GM23338 (cell line): Measurements from ENCODE around the gene NOL3. TPM values are rescaled to one million over a fixed set of nuclear protein-coding genes. Genes with fewer than 3 reads are reported as not detected.

ENCODE experiments used
- ATAC-seq: fragments of 200-7000 bp; cut with Tn5 transposase; 3 replicates; pipeline ENCODE4 v1.9.1; 2020
- DNase-seq: peaks from one replicate; pipeline ENCODE4 v3.0.0-alpha.2; 2015; ENCODE audit warnings: low spot score
- H2AFZ ChIP-seq: fragments of 200-600 bp; sonication (generic); 2 replicates; pipeline ENCODE4 v1.8.0; 2016; ENCODE audit warnings: antibody characterized with exemption, mild to moderate bottlenecking, moderate library complexity
- H3F3A ChIP-seq: fragments of 200-600 bp; sonication (generic); replicated peaks from 2 replicates; pipeline ENCODE4 v1.8.0; 2017; ENCODE audit warnings: antibody characterized with exemption, mixed run types, low read depth
- H3K27ac ChIP-seq: fragments of 200-600 bp; sonication (generic); 2 replicates; pipeline ENCODE4 v1.6.1; 2016; ENCODE audit warnings: low read depth
- H3K27me3 ChIP-seq: fragments of 200-600 bp; sonication (generic); 2 replicates; pipeline ENCODE4 v1.8.0; 2016; ENCODE audit warnings: mild to moderate bottlenecking, mixed run types, moderate library complexity; ENCODE audit not compliant: insufficient read depth
- H3K36me3 ChIP-seq: fragments of 200-600 bp; sonication (generic); 2 replicates; pipeline ENCODE4 v1.8.0; 2016; ENCODE audit warnings: mild to moderate bottlenecking; ENCODE audit not compliant: insufficient read depth
- H3K4me1 ChIP-seq: fragments of 200-600 bp; sonication (generic); 2 replicates; pipeline ENCODE4 v1.8.0; 2016; ENCODE audit warnings: mild to moderate bottlenecking, moderate library complexity; ENCODE audit not compliant: insufficient read depth
- H3K4me2 ChIP-seq: fragments of 200-600 bp; sonication (generic); 2 replicates; pipeline ENCODE4 v1.7.1; 2017; ENCODE audit warnings: mixed run types
- H3K4me3 ChIP-seq: fragments of 200-600 bp; sonication (generic); 2 replicates; pipeline ENCODE4 v1.6.1; 2016; ENCODE audit warnings: mixed run types
- H3K79me2 ChIP-seq: fragments of 200-600 bp; sonication (generic); replicated peaks from 2 replicates; pipeline ENCODE4 v1.8.0; 2017; ENCODE audit warnings: mild to moderate bottlenecking; ENCODE audit not compliant: insufficient read depth
- H3K9me2 ChIP-seq: fragments of 200-600 bp; sonication (generic); 2 replicates; pipeline ENCODE4 v1.8.0; 2017; ENCODE audit not compliant: insufficient read depth
- H4K20me1 ChIP-seq: fragments of 200-600 bp; sonication (generic); replicated peaks from 2 replicates; pipeline ENCODE4 v1.8.0; 2017; ENCODE audit warnings: mild to moderate bottlenecking; ENCODE audit not compliant: insufficient read depth
- H3K27ac Mint-ChIP-seq: 2 replicates; pipeline ENCODE4 v1.8.0; 2020; ENCODE audit warnings: inconsistent platforms, mild to moderate bottlenecking, moderate library complexity, mixed read lengths
- H3K27me3 Mint-ChIP-seq: 3 replicates; pipeline ENCODE4 v1.8.0; 2022; ENCODE audit warnings: low read depth, mild to moderate bottlenecking, moderate library complexity, mixed read lengths, inconsistent platforms; ENCODE audit not compliant: insufficient read depth, poor library complexity
- H3K36me3 Mint-ChIP-seq: 3 replicates; pipeline ENCODE4 v1.8.0; 2021; ENCODE audit warnings: low read depth, mild to moderate bottlenecking, inconsistent platforms, moderate library complexity, mixed read lengths
- H3K4me1 Mint-ChIP-seq: 3 replicates; pipeline ENCODE4 v1.8.0; 2020; ENCODE audit warnings: mild to moderate bottlenecking, inconsistent platforms, mixed read lengths
- H3K4me3 Mint-ChIP-seq: 3 replicates; pipeline ENCODE4 v1.8.0; 2021; ENCODE audit warnings: moderate library complexity, mild to moderate bottlenecking, inconsistent platforms, mixed read lengths
- H3K9me3 Mint-ChIP-seq: 3 replicates; pipeline ENCODE4 v1.8.0; 2020; ENCODE audit warnings: moderate library complexity, mild to moderate bottlenecking, inconsistent platforms, mixed read lengths
- CREB1 ChIP-seq: fragments of 250-450 bp; sonication (Bioruptor Pico); IDR thresholded peaks from 2 replicates; pipeline ENCODE4 v1.5.0; 2020; ENCODE audit warnings: low read depth, mild to moderate bottlenecking, moderate library complexity
- CTCF ChIP-seq, 2 experiments: fragments of 200-600 bp in 1 of 2; sonication (generic) in 1 of 2; conservative IDR thresholded peaks; 2 replicates each; pipeline versions ENCODE4 v1.5.1 to v1.6.1; 2016 to 2017; ENCODE audit warnings: antibody characterized with exemption in 2 of 2, low read depth in 2 of 2, mild to moderate bottlenecking in 2 of 2, moderate library complexity in 1 of 2
- ETS1 ChIP-seq: IDR thresholded peaks from 2 replicates; pipeline ENCODE4 v1.6.1; 2016; ENCODE audit warnings: antibody characterized with exemption
- EZH2 ChIP-seq: fragments of 200-600 bp; sonication (generic); IDR thresholded peaks from one replicate; pipeline ENCODE4 v1.8.0; 2017; ENCODE audit warnings: antibody characterized with exemption, mild to moderate bottlenecking, low read depth; ENCODE audit not compliant: unreplicated experiment
- EZH2phosphoT487 ChIP-seq: fragments of 200-600 bp; sonication (generic); IDR thresholded peaks from one replicate; pipeline ENCODE4 v1.8.1; 2018; ENCODE audit warnings: antibody characterized with exemption; ENCODE audit not compliant: unreplicated experiment
- JUNB ChIP-seq: IDR thresholded peaks from one replicate; pipeline ENCODE4 v1.6.1; 2016; ENCODE audit warnings: antibody characterized with exemption; ENCODE audit not compliant: unreplicated experiment
- NANOG ChIP-seq: IDR thresholded peaks from 2 replicates; pipeline ENCODE4 v1.6.1; 2016; ENCODE audit warnings: antibody characterized with exemption, borderline replicate concordance
- POLR2AphosphoS5 ChIP-seq: IDR thresholded peaks from 2 replicates; pipeline ENCODE4 v1.6.1; 2016; ENCODE audit warnings: antibody characterized with exemption, low read depth
- REST ChIP-seq: IDR thresholded peaks from one replicate; pipeline ENCODE4 v1.6.1; 2018; ENCODE audit warnings: antibody characterized with exemption; ENCODE audit not compliant: unreplicated experiment
- STAT1 ChIP-seq: IDR thresholded peaks from one replicate; pipeline ENCODE4 v1.6.1; 2016; ENCODE audit warnings: antibody characterized with exemption; ENCODE audit not compliant: unreplicated experiment
- ZNF114 ChIP-seq: fragments of 250-450 bp; sonication (Bioruptor Pico); IDR thresholded peaks from 2 replicates; pipeline ENCODE4 v1.5.0; 2020; ENCODE audit warnings: mild to moderate bottlenecking, moderate library complexity
- ZNF331 ChIP-seq: fragments of 250-450 bp; sonication (Bioruptor Pico); IDR thresholded peaks from 2 replicates; pipeline ENCODE4 v1.5.0; 2020; ENCODE audit warnings: low read depth, mild to moderate bottlenecking, moderate library complexity
- ZNF462 ChIP-seq: fragments of 250-450 bp; sonication (Bioruptor Pico); IDR thresholded peaks from 2 replicates; pipeline ENCODE4 v1.5.0; 2020; ENCODE audit warnings: mild to moderate bottlenecking, moderate library complexity
- polyA plus RNA-seq: library from polyadenylated mRNA; unstranded; fragments of >200 nt; fragmentation: Nextera tagmentation; extraction: Ambion mirVana; gene quantifications from 2 replicates; pipeline ENCODE4 v1.2.1, GENCODE V29; 2016
- total RNA-seq: library from RNA; depleted of rRNA; stranded (reverse); fragments of >200 nt; shearing (Covaris generic); gene quantifications from 2 replicates; pipeline ENCODE4 v1.2.3, GENCODE V29; 2014

NOL3 gene
- total and polyA plus RNA-seq, 2 experiments from 2014 or later: 3.3 to 4.0 TPM

- no peak overlapping the region for H3K27ac ChIP-seq
Measured at GRCh38 chr16:67147437-67148140, 22.7 kb upstream of the NOL3 start.

More at GRCh38 chr16:67147437-67148140, 22.7 kb upstream of the NOL3 start:
- Mint-ChIP-seq H3K9me3 (no peaks in the 10 kb centered on the region), H3K27ac (no peak overlapping the region), H3K36me3 (peaks cover 34% of the 10 kb centered on the region), H3K27me3 (peaks cover 26% of the 10 kb centered on the region), H3K4me3 (no peak overlapping the region), H3K4me1 (peaks cover 10% of the 10 kb centered on the region; the same call in 2 of the 3 replicates)
- no peak overlapping the region for H3K4me3 ChIP-seq
- no peak overlapping the region for H3K4me2 ChIP-seq
- no peak for ATAC-seq
- H3K9me2 ChIP-seq: no peaks in the 10 kb centered on the region
- peaks cover 46% of the 10 kb centered on the region for H3K27me3 ChIP-seq
- no peak for DNase-seq
- H4K20me1 ChIP-seq: no peaks in the 10 kb centered on the region; the same call in 1 of the 2 replicates
- no peaks in the 10 kb centered on the region for H3K36me3 ChIP-seq
- TF ChIP-seq NANOG (no peak), CTCF (conservative IDR thresholded peaks at IDR 0.05; ENCODE audit: low read depth in 2 of 2) (no peak), EZH2 (no peak), REST (no peak), ETS1 (no peak), CREB1 (CRISPR knock-in tag) (no peak), JUNB (no peak), STAT1 (no peak), ZNF331 (CRISPR knock-in tag) (no peak), POLR2AphosphoS5 (no peak), ZNF462 (no peak), ZNF114 (no peak), EZH2phosphoT487 (no peak)
- 0 out of 2 replicates have a peak, but pooled peaks cover 7% of the 10 kb centered on the region for H3F3A ChIP-seq
- H3K79me2 ChIP-seq: no peaks in the 10 kb centered on the region
- no peak overlapping the region for H2AFZ ChIP-seq
- peaks cover 6% of the 10 kb centered on the region; the same call in 1 of the 2 replicates for H3K4me1 ChIP-seq
